GM12878 (cell line): Measurements from ENCODE around the gene SYNE4. TPM values are rescaled to one million over a fixed set of nuclear protein-coding genes. Genes with fewer than 3 reads are reported as not detected.

Experiments
- ATAC-seq: fragments of 200-7000 bp; cut with Tn5 transposase; 3 replicates; pipeline ENCODE4 v1.9.1; 2020; ENCODE audit warnings: mild to moderate bottlenecking, moderate library complexity
- BruUV-seq: library from RNA; stranded (reverse); fragments of 400-500 nt; replicated peaks from 2 replicates; lab custom pipeline; 2021; lab: Mats Ljungman, UMichigan
- CTCF ChIA-PET: fragments of 300-600 bp; sonication (Branson Sonifier 250); formaldehyde crosslinking; extraction: SDS; loops from one replicate; lab custom pipeline; 2021; ENCODE audit warnings: inconsistent platforms; lab: Yijun Ruan, JAX
- POLR2A ChIA-PET: fragments of 350-600 bp; formaldehyde crosslinking; extraction: SDS; loops from one replicate; lab custom pipeline; 2021; ENCODE audit warnings: inconsistent platforms; lab: Charles Lee
- RAD21 ChIA-PET: fragments of 300-600 bp; sonication (Branson Sonifier 250); formaldehyde crosslinking; loops from one replicate; lab custom pipeline; 2023; ENCODE audit warnings: antibody characterized with exemption; ENCODE audit not compliant: unreplicated experiment; lab: Charles Lee
- SMC1A ChIA-PET: fragments of 300-600 bp; sonication (Branson Sonifier 250); formaldehyde crosslinking; loops from one replicate; lab custom pipeline; 2023; ENCODE audit not compliant: unreplicated experiment, uncharacterized antibody; lab: Charles Lee
- DNase-seq: peaks from one replicate; pipeline ENCODE4 v3.0.0-alpha.2; 2011; ENCODE audit warnings: low read depth, low spot score
- FAIRE-seq: peaks from 3 replicates; lab custom pipeline; 2011; peaks lifted over from hg19 to GRCh38; lab: Jason Lieb, UNC
- H2AFZ ChIP-seq: 2 replicates; pipeline ENCODE4 v1.6.0; 2011; ENCODE audit warnings: low read depth, low read length, control low read depth; ENCODE audit not compliant: control insufficient read depth
- H3K27ac ChIP-seq: 2 replicates; pipeline ENCODE4 v1.5.1; 2011; ENCODE audit warnings: control low read depth; ENCODE audit not compliant: control insufficient read depth, insufficient read depth
- H3K27me3 ChIP-seq, 2 experiments: replicated peaks in 1 of 2; 2 replicates each; pipeline versions ENCODE4 v1.6.0 to v1.6.1; 2011; ENCODE audit warnings: low read length in 1 of 2; ENCODE audit not compliant: control insufficient read depth in 2 of 2, insufficient read depth in 2 of 2
- H3K36me3 ChIP-seq, 2 experiments: 2 replicates each; pipeline ENCODE4 v1.5.1; 2011; ENCODE audit warnings: low read length in 1 of 2; ENCODE audit not compliant: control insufficient read depth in 2 of 2, insufficient read depth in 2 of 2
- H3K4me1 ChIP-seq: 2 replicates; pipeline ENCODE4 v1.6.1; 2011; ENCODE audit warnings: mild to moderate bottlenecking, low read length, moderate library complexity, mixed read lengths; ENCODE audit not compliant: control insufficient read depth, insufficient read depth
- H3K4me2 ChIP-seq: 2 replicates; pipeline ENCODE4 v1.6.0; 2011; ENCODE audit warnings: control low read depth; ENCODE audit not compliant: control insufficient read depth, insufficient read depth
- H3K4me3 ChIP-seq: fragments of 200-600 bp; sonication (generic); 2 replicates; pipeline ENCODE4 v1.5.1; 2016
- H3K79me2 ChIP-seq: 2 replicates; pipeline ENCODE4 v1.6.0; 2011; ENCODE audit warnings: low read length; ENCODE audit not compliant: control insufficient read depth, insufficient read depth
- H3K9ac ChIP-seq: 2 replicates; pipeline ENCODE4 v1.8.0; 2011; ENCODE audit warnings: low read length, control low read depth, mixed read lengths; ENCODE audit not compliant: control insufficient read depth, insufficient read depth
- H3K9me3 ChIP-seq: replicated peaks from 3 replicates; pipeline ENCODE4 v1.5.1; 2011; ENCODE audit warnings: mild to moderate bottlenecking, low read length; ENCODE audit not compliant: control insufficient read depth, insufficient read depth
- H4K20me1 ChIP-seq: 2 replicates; pipeline ENCODE4 v1.6.0; 2011; ENCODE audit not compliant: control insufficient read depth, insufficient read depth
- BACH1 ChIP-seq: fragments of 450-650 bp; IDR thresholded peaks from 2 replicates; pipeline ENCODE4 v1.6.1; 2017; ENCODE audit warnings: mild to moderate bottlenecking, borderline replicate concordance
- CHD2 ChIP-seq: IDR thresholded peaks from 2 replicates; pipeline ENCODE4 v1.6.1; 2011; ENCODE audit warnings: low read depth, low read length, improper control_type of control experiment, borderline replicate concordance
- DPF2 ChIP-seq: fragments of 450-650 bp; IDR thresholded peaks from 2 replicates; pipeline ENCODE4 v1.6.1; 2017; ENCODE audit warnings: mild to moderate bottlenecking
- FOS ChIP-seq: IDR thresholded peaks from 3 replicates; pipeline ENCODE4 v1.6.1; 2011; ENCODE audit warnings: borderline replicate concordance; ENCODE audit not compliant: insufficient read length; ENCODE audit errors: extremely low read depth
- IRF4 ChIP-seq: IDR thresholded peaks from 2 replicates; pipeline ENCODE4 v1.6.1; 2011; ENCODE audit warnings: low read depth, low read length
- LARP7 ChIP-seq: fragments of 450-650 bp; IDR thresholded peaks from 2 replicates; pipeline ENCODE4 v1.6.1; 2017; ENCODE audit warnings: mild to moderate bottlenecking
- MYC ChIP-seq: IDR thresholded peaks from 2 replicates; pipeline ENCODE4 v1.6.1; 2011; ENCODE audit warnings: mild to moderate bottlenecking, low read length, moderate library complexity, inconsistent platforms; ENCODE audit not compliant: insufficient read depth, insufficient replicate concordance, insufficient read length, severe bottlenecking
- NFYA ChIP-seq: IDR thresholded peaks from 2 replicates; pipeline ENCODE4 v1.6.1; 2011; ENCODE audit warnings: low read depth, mild to moderate bottlenecking, low read length, improper control_type of control experiment, borderline replicate concordance
- NFYB ChIP-seq: IDR thresholded peaks from 2 replicates; pipeline ENCODE4 v1.6.1; 2011; ENCODE audit warnings: low read depth, mild to moderate bottlenecking, low read length, improper control_type of control experiment, moderate library complexity; ENCODE audit not compliant: insufficient read depth
- NR2F1 ChIP-seq: fragments of 450-650 bp; conservative IDR thresholded peaks from 2 replicates; pipeline ENCODE4 v1.6.1; 2017; ENCODE audit warnings: mild to moderate bottlenecking
- POLR2A ChIP-seq: IDR thresholded peaks from 2 replicates; pipeline ENCODE4 v1.6.1; 2011; ENCODE audit warnings: low read depth, mild to moderate bottlenecking, low read length
- RB1 ChIP-seq: fragments of 450-650 bp; formaldehyde crosslinking; IDR thresholded peaks from 2 replicates; pipeline ENCODE4 v1.6.1; 2017; ENCODE audit warnings: mild to moderate bottlenecking, borderline replicate concordance
- RUNX3 ChIP-seq: IDR thresholded peaks from 2 replicates; pipeline ENCODE4 v1.6.1; 2012; ENCODE audit warnings: low read length, inconsistent platforms
- SIN3A ChIP-seq: IDR thresholded peaks from 2 replicates; pipeline ENCODE4 v1.6.1; 2012; ENCODE audit warnings: low read depth, low read length, improper control_type of control experiment
- TAF1 ChIP-seq: IDR thresholded peaks from 2 replicates; pipeline ENCODE4 v1.6.1; 2011; ENCODE audit warnings: mild to moderate bottlenecking, low read depth, low read length, borderline replicate concordance
- TARDBP ChIP-seq: IDR thresholded peaks from 2 replicates; pipeline ENCODE4 v1.6.1; 2016; ENCODE audit warnings: borderline replicate concordance
- ZNF207 ChIP-seq: fragments of 450-650 bp; IDR thresholded peaks from 2 replicates; pipeline ENCODE4 v1.6.1; 2014; ENCODE audit warnings: antibody characterized with exemption, mild to moderate bottlenecking, borderline replicate concordance
- WGBS: methylation state at CpG from one replicate; pipeline ENCODE4 v1.1.6; 2016; ENCODE audit warnings: low lambda C conversion rate; ENCODE audit not compliant: insufficient replicate concordance, insufficient coverage; ENCODE audit errors: missing lambda C conversion rate; 5-methylcytosine and 5-hydroxymethylcytosine counted together
- in situ Hi-C: fragments of 300-500 bp; cut with MboI; formaldehyde crosslinking; loops from 9 replicates; pipeline ENCODE4 v1.14.3; 2018; ENCODE audit warnings: mixed read lengths
- intact Hi-C: fragments of 100-400 bp; cut with micrococcal nuclease; formaldehyde crosslinking; loops from one replicate; pipeline ENCODE4 v1.14.2; 2022; ENCODE audit not compliant: unreplicated experiment
- polyA plus RNA-seq, 11 experiments: library from polyadenylated mRNA; depleted of rRNA in 4 of 11; unstranded in 6 of 11; stranded (reverse) in 5 of 11; fragments of >200 nt; fragmentation: Nextera tagmentation in 4 of 11; fragmentation: Illumina TruSeq in 1 of 11; extraction: Ambion mirVana in 4 of 11; extraction: Trizol in 1 of 11; gene quantifications; 1 replicate in 1 of 11; 2 replicates in 10 of 11; pipeline versions ENCODE4 v1.2.1 to v1.2.3, GENCODE V29; 2011 to 2016; ENCODE audit warnings: inconsistent platforms in 2 of 11, missing spikeins in 2 of 11, low read depth in 1 of 11
- total RNA-seq, 4 experiments: library from RNA; depleted of rRNA in 3 of 4; stranded (reverse); fragments of >200 nt in 3 of 4; fragmentation: Illumina TruSeq in 1 of 4; extraction: Trizol in 1 of 4; gene quantifications; 2 replicates each; pipeline versions ENCODE4 v1.2.1 to v1.2.3, GENCODE V29; 2013 to 2021
- TF ChIP-seq, protein P1 (sequence below): fragments of 450-650 bp; IDR thresholded peaks from 2 replicates; pipeline ENCODE4 v1.6.1; 2018; ENCODE audit warnings: mild to moderate bottlenecking, low read depth, moderate library complexity; ENCODE audit not compliant: partially characterized antibody

Gene SYNE4
- total and polyA plus RNA-seq, 10 of the 15 experiments (the other 5 are each of a cell fraction or from before 2014, with no cell fraction given) = 0.35 to 1.2 (median 0.71) TPM

- in situ Hi-C loops (no loop called here), intact Hi-C loops (loop anchor here (2.0 to 5.0 kb wide), 3 partner anchors 43 to 60 kb away; partner anchors contain the start of genes ALKBH6, POLR2I, SDHAF1 and TBCB)
- peak within 1 kb of the TSS; percentile 79 for H3K9ac ChIP-seq
- peak; percentile 61 for FAIRE-seq
- H2AFZ ChIP-seq = peak within 1 kb of the TSS; percentile 93
- H3K4me1 ChIP-seq = peaks cover 3% of the 10 kb centered on the region; the same call in 1 of the 2 replicates
- peak; percentile 88 for ATAC-seq
- DNase-seq = peak; percentile 4
- H4K20me1 ChIP-seq = no peaks in the 10 kb centered on the region
- RAD21 ChIA-PET = interaction anchor here (0.8 to 2.1 kb wide), 6 partner anchors 41 to 159 kb away, joined by 3 to 6 read pairs (median 4); partner anchors contain the start of genes ALKBH6, ZNF146 and ZNF565
- H3K27me3 ChIP-seq = no peaks in the 10 kb centered on the region
- H3K79me2 ChIP-seq = peaks cover 20% of the 10 kb centered on the region
- CTCF ChIA-PET = interaction anchor here (0.6 to 1.5 kb wide), 4 partner anchors 41 to 278 kb away, joined by 3 to 4 read pairs (median 3); partner anchors contain the start of genes ALKBH6, POLR2I and TBCB
- H3K27ac ChIP-seq = peak within 1 kb of the TSS; percentile 92
- peak within 1 kb of the TSS; percentile 87 for H3K4me3 ChIP-seq
- BruUV-seq = no TSS peak
- H3K4me2 ChIP-seq = peak within 1 kb of the TSS; percentile 62
- WGBS = 1% methylated on average over 72 of the region's 76 CpGs
- SMC1A ChIA-PET = interaction anchor here (1.1 to 1.7 kb wide), 4 partner anchors 60 to 173 kb away, joined by 3 to 4 read pairs (median 3); partner anchors contain the start of genes POLR2I and TBCB
- H3K36me3 ChIP-seq = peaks cover 0 to 10% of the 10 kb centered on the region in 2 experiments; a peak in 2 of 4 replicates
- POLR2A ChIA-PET = interaction anchor here (0.5 to 1.4 kb wide), 3 partner anchors 41 to 163 kb away, joined by 3 to 7 read pairs (median 3); partner anchors contain the start of gene ALKBH6
- H3K9me3 ChIP-seq = no peaks in the 10 kb centered on the region
- TF ChIP-seq FOS (peak; percentile 68), TARDBP (no peak), RUNX3 (peak; percentile 55), ZNF207 (0 out of 2 replicates have a peak, but pooled peaks have one; percentile 72), CHD2 (peak; percentile 74), POLR2A (peak; percentile 67), MYC (no peak), LARP7 (peak; percentile 62), NFYB (peak; percentile 99), NR2F1 (0 out of 2 replicates have a peak, but pooled peaks have one; percentile 6), TAF1 (0 out of 2 replicates have a peak, but pooled peaks have one; percentile 17), NFYA (peak; percentile 52; the same call in 1 of the 2 replicates), DPF2 (peak; percentile 27; the same call in 1 of the 2 replicates), RB1 (peak; percentile 91; the same call in 1 of the 2 replicates), SIN3A (peak; percentile 99), IRF4 (no peak), BACH1 (peak; percentile 26; the same call in 1 of the 2 replicates)
- TF ChIP-seq, protein P1, sequence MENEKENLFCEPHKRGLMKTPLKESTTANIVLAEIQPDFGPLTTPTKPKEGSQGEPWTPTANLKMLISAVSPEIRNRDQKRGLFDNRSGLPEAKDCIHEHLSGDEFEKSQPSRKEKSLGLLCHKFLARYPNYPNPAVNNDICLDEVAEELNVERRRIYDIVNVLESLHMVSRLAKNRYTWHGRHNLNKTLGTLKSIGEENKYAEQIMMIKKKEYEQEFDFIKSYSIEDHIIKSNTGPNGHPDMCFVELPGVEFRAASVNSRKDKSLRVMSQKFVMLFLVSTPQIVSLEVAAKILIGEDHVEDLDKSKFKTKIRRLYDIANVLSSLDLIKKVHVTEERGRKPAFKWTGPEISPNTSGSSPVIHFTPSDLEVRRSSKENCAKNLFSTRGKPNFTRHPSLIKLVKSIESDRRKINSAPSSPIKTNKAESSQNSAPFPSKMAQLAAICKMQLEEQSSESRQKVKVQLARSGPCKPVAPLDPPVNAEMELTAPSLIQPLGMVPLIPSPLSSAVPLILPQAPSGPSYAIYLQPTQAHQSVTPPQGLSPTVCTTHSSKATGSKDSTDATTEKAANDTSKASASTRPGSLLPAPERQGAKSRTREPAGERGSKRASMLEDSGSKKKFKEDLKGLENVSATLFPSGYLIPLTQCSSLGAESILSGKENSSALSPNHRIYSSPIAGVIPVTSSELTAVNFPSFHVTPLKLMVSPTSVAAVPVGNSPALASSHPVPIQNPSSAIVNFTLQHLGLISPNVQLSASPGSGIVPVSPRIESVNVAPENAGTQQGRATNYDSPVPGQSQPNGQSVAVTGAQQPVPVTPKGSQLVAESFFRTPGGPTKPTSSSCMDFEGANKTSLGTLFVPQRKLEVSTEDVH = peak; percentile 59
Measured at GRCh38 chr19:36054733-36055686, 46.4 kb upstream of the SYNE4 start, which contains the start of gene WDR62. Gene WDR62 (plus strand): TSS chr19:36054897. CDS start chr19:36054972, 75 bp downstream.
